Nephron progenitor cell (in vitro differentiated cells): Measurements from ENCODE around the gene CFAP157.

Source experiments
- DNase-seq: peaks from one replicate; pipeline ENCODE4 v3.0.0; 2021
- H3K27ac Mint-ChIP-seq: 2 replicates; pipeline ENCODE4 v1.8.0; 2021; ENCODE audit warnings: mild to moderate bottlenecking, moderate library complexity, mixed read lengths
- H3K27me3 Mint-ChIP-seq: 2 replicates; pipeline ENCODE4 v1.8.0; 2021; ENCODE audit warnings: mild to moderate bottlenecking, low read depth, mixed read lengths; ENCODE audit not compliant: poor library complexity
- H3K36me3 Mint-ChIP-seq: 2 replicates; pipeline ENCODE4 v1.8.0; 2021; ENCODE audit warnings: low read depth, mixed read lengths
- H3K4me1 Mint-ChIP-seq: 2 replicates; pipeline ENCODE4 v1.8.0; 2021; ENCODE audit warnings: mixed read lengths
- H3K4me3 Mint-ChIP-seq: 2 replicates; pipeline ENCODE4 v1.8.0; 2021; ENCODE audit warnings: mild to moderate bottlenecking, moderate library complexity, mixed read lengths
- H3K9me3 Mint-ChIP-seq: 2 replicates; pipeline ENCODE4 v1.8.0; 2021; ENCODE audit warnings: mild to moderate bottlenecking, moderate library complexity, mixed read lengths
- CTCF ChIP-seq: fragments of 200-600 bp; sonication (generic); IDR thresholded peaks from 2 replicates; pipeline ENCODE4 v1.5.0; 2021; ENCODE audit warnings: antibody characterized with exemption

CFAP157 gene

GRCh38 chr9:127730799-127731410 lies 24.1 kb downstream of the CFAP157 start:
- H3K36me3 Mint-ChIP-seq: no peaks in the 10 kb centered on the region
- H3K27me3 Mint-ChIP-seq: peaks cover under 1% of the 10 kb centered on the region
- DNase-seq: no peak
- TF ChIP-seq CTCF: no peak
- H3K27ac Mint-ChIP-seq: no peak overlapping the region
- H3K4me3 Mint-ChIP-seq: no peak overlapping the region
- H3K9me3 Mint-ChIP-seq: no peaks in the 10 kb centered on the region
- peaks cover 10% of the 10 kb centered on the region for H3K4me1 Mint-ChIP-seq

DNA sequence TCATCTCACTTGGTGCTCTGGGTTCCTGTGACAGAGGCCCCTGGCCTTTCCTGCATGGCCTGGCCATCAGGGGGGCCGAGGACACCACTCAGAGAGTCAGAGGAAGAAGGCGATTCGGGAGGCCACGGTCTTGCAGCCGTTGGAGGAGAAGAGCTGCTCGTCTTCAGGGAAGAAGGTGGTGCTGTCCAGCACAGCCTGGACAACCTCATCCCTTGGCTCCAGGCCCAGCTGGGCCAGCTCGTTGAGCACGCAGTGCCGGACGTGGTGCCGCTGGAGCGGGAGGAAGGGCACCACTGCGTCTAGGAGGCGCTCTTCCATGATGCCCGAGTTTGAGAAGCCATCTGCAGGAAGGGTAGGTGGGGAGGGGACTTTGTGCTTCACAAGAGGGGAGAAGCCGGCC lies 25.1 kb downstream of the CFAP157 start:
- no peak for DNase-seq
- H3K9me3 Mint-ChIP-seq: no peaks in the 10 kb centered on the region
- peaks cover 10% of the 10 kb centered on the region for H3K4me1 Mint-ChIP-seq
- H3K27ac Mint-ChIP-seq: no peak overlapping the region
- H3K27me3 Mint-ChIP-seq: peaks cover 10% of the 10 kb centered on the region
- no peak for TF ChIP-seq CTCF
- H3K4me3 Mint-ChIP-seq: no peak overlapping the region
- no peaks in the 10 kb centered on the region for H3K36me3 Mint-ChIP-seq

- Mint-ChIP-seq H3K36me3 (no peaks in the 10 kb centered on the region), H3K27ac (no peak overlapping the region), H3K27me3 (peaks cover 13% of the 10 kb centered on the region), H3K9me3 (no peaks in the 10 kb centered on the region), H3K4me3 (no peak overlapping the region), H3K4me1 (peaks cover 10% of the 10 kb centered on the region)
- TF ChIP-seq CTCF: no peak
- no peak for DNase-seq
Measured at GRCh38 chr9:127732444-127732843, 25.7 kb downstream of the CFAP157 start.

GRCh38 chr9:127733614-127734013 lies 26.8 kb downstream of the CFAP157 start:
- H3K9me3 Mint-ChIP-seq: no peaks in the 10 kb centered on the region
- no peaks in the 10 kb centered on the region for H3K36me3 Mint-ChIP-seq
- peaks cover 10% of the 10 kb centered on the region for H3K4me1 Mint-ChIP-seq
- peaks cover 16% of the 10 kb centered on the region for H3K27me3 Mint-ChIP-seq
- no peak for DNase-seq
- TF ChIP-seq CTCF: no peak
- no peak overlapping the region for H3K4me3 Mint-ChIP-seq
- no peak overlapping the region for H3K27ac Mint-ChIP-seq

DNA sequence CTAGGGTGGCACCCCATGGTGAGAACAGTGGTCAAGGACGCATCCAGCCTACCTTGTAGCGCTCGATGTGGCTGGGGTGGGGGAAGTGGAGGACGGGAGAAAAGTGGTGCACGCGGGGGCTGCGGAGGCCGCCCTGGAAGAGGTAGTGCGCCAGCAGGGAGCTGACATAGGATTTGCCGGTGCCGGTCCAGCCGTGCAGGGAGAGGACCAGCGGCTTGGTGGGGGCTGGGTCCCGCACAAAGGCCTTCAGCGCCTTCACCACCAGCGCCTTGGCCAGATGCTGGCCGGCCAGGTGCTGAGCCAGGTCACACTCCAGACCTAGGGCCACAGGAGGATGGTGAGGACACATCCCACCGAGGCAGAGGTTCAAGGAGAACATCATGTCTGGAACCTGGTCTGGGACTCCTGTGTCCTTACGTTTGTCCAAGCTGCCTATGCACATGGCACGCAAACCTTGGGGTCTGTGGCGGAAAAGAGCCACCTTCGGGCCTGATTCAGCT lies 27.5 kb downstream of the CFAP157 start:
- Mint-ChIP-seq H3K27me3 (peaks cover 17% of the 10 kb centered on the region), H3K4me3 (peak overlapping the region; percentile 84), H3K4me1 (peaks cover 10% of the 10 kb centered on the region), H3K27ac (no peak overlapping the region), H3K36me3 (no peaks in the 10 kb centered on the region), H3K9me3 (no peaks in the 10 kb centered on the region)
- no peak for TF ChIP-seq CTCF
- no peak for DNase-seq
